GM12878 (cell line): Measurements from ENCODE around the gene MMP15. TPM values are rescaled to one million over a fixed set of nuclear protein-coding genes. Genes with fewer than 3 reads are reported as not detected.

ENCODE experiments used
- ATAC-seq: fragments of 200-7000 bp; cut with Tn5 transposase; 3 replicates; pipeline ENCODE4 v1.9.1; 2020; ENCODE audit warnings: mild to moderate bottlenecking, moderate library complexity
- BruUV-seq: library from RNA; stranded (reverse); fragments of 400-500 nt; replicated peaks from 2 replicates; lab custom pipeline; 2021; lab: Mats Ljungman, UMichigan
- CTCF ChIA-PET: fragments of 300-600 bp; sonication (Branson Sonifier 250); formaldehyde crosslinking; extraction: SDS; loops from one replicate; lab custom pipeline; 2021; ENCODE audit warnings: inconsistent platforms; lab: Yijun Ruan, JAX
- POLR2A ChIA-PET: fragments of 350-600 bp; formaldehyde crosslinking; extraction: SDS; loops from one replicate; lab custom pipeline; 2021; ENCODE audit warnings: inconsistent platforms; lab: Charles Lee
- RAD21 ChIA-PET: fragments of 300-600 bp; sonication (Branson Sonifier 250); formaldehyde crosslinking; loops from one replicate; lab custom pipeline; 2023; ENCODE audit warnings: antibody characterized with exemption; ENCODE audit not compliant: unreplicated experiment; lab: Charles Lee
- SMC1A ChIA-PET: fragments of 300-600 bp; sonication (Branson Sonifier 250); formaldehyde crosslinking; loops from one replicate; lab custom pipeline; 2023; ENCODE audit not compliant: unreplicated experiment, uncharacterized antibody; lab: Charles Lee
- DNase-seq: peaks from one replicate; pipeline ENCODE4 v3.0.0-alpha.2; 2011; ENCODE audit warnings: low read depth, low spot score
- FAIRE-seq: peaks from 3 replicates; lab custom pipeline; 2011; peaks lifted over from hg19 to GRCh38; lab: Jason Lieb, UNC
- H2AFZ ChIP-seq: 2 replicates; pipeline ENCODE4 v1.6.0; 2011; ENCODE audit warnings: low read depth, low read length, control low read depth; ENCODE audit not compliant: control insufficient read depth
- H3K27ac ChIP-seq: 2 replicates; pipeline ENCODE4 v1.5.1; 2011; ENCODE audit warnings: control low read depth; ENCODE audit not compliant: control insufficient read depth, insufficient read depth
- H3K27me3 ChIP-seq, 2 experiments: replicated peaks in 1 of 2; 2 replicates each; pipeline versions ENCODE4 v1.6.0 to v1.6.1; 2011; ENCODE audit warnings: low read length in 1 of 2; ENCODE audit not compliant: control insufficient read depth in 2 of 2, insufficient read depth in 2 of 2
- H3K36me3 ChIP-seq, 2 experiments: 2 replicates each; pipeline ENCODE4 v1.5.1; 2011; ENCODE audit warnings: low read length in 1 of 2; ENCODE audit not compliant: control insufficient read depth in 2 of 2, insufficient read depth in 2 of 2
- H3K4me1 ChIP-seq: 2 replicates; pipeline ENCODE4 v1.6.1; 2011; ENCODE audit warnings: mild to moderate bottlenecking, low read length, moderate library complexity, mixed read lengths; ENCODE audit not compliant: control insufficient read depth, insufficient read depth
- H3K4me2 ChIP-seq: 2 replicates; pipeline ENCODE4 v1.6.0; 2011; ENCODE audit warnings: control low read depth; ENCODE audit not compliant: control insufficient read depth, insufficient read depth
- H3K4me3 ChIP-seq: fragments of 200-600 bp; sonication (generic); 2 replicates; pipeline ENCODE4 v1.5.1; 2016
- H3K79me2 ChIP-seq: 2 replicates; pipeline ENCODE4 v1.6.0; 2011; ENCODE audit warnings: low read length; ENCODE audit not compliant: control insufficient read depth, insufficient read depth
- H3K9ac ChIP-seq: 2 replicates; pipeline ENCODE4 v1.8.0; 2011; ENCODE audit warnings: low read length, control low read depth, mixed read lengths; ENCODE audit not compliant: control insufficient read depth, insufficient read depth
- H3K9me3 ChIP-seq: replicated peaks from 3 replicates; pipeline ENCODE4 v1.5.1; 2011; ENCODE audit warnings: mild to moderate bottlenecking, low read length; ENCODE audit not compliant: control insufficient read depth, insufficient read depth
- H4K20me1 ChIP-seq: 2 replicates; pipeline ENCODE4 v1.6.0; 2011; ENCODE audit not compliant: control insufficient read depth, insufficient read depth
- BCL3 ChIP-seq: IDR thresholded peaks from 2 replicates; pipeline ENCODE4 v1.6.1; 2011; ENCODE audit warnings: borderline replicate concordance, low read depth, mild to moderate bottlenecking, moderate library complexity, low read length; ENCODE audit not compliant: insufficient read depth, poor library complexity, severe bottlenecking
- CBFB ChIP-seq: IDR thresholded peaks from 2 replicates; pipeline ENCODE4 v1.6.1; 2016; ENCODE audit warnings: antibody characterized with exemption, low read depth
- E2F8 ChIP-seq: fragments of 450-650 bp; IDR thresholded peaks from 2 replicates; pipeline ENCODE4 v1.6.1; 2018; ENCODE audit warnings: mild to moderate bottlenecking, low read depth, moderate library complexity; ENCODE audit not compliant: partially characterized antibody
- GATAD2B ChIP-seq: fragments of 450-650 bp; conservative IDR thresholded peaks from 2 replicates; pipeline ENCODE4 v1.6.1; 2017; ENCODE audit warnings: low read depth, mild to moderate bottlenecking, moderate library complexity
- NFIC ChIP-seq: IDR thresholded peaks from 2 replicates; pipeline ENCODE4 v1.6.1; 2012; ENCODE audit warnings: low read depth, mild to moderate bottlenecking, inconsistent platforms, low read length, moderate library complexity
- SP1 ChIP-seq: IDR thresholded peaks from one replicate; pipeline ENCODE4 v1.6.1; 2011; ENCODE audit warnings: low read depth, low read length
- SPI1 ChIP-seq: IDR thresholded peaks from 2 replicates; pipeline ENCODE4 v1.6.1; 2011; ENCODE audit warnings: low read depth, mild to moderate bottlenecking, low read length, moderate library complexity, borderline replicate concordance; ENCODE audit not compliant: insufficient read depth
- TARDBP ChIP-seq: IDR thresholded peaks from 2 replicates; pipeline ENCODE4 v1.6.1; 2016; ENCODE audit warnings: borderline replicate concordance
- TCF3 ChIP-seq: IDR thresholded peaks from 2 replicates; pipeline ENCODE4 v1.6.1; 2012; ENCODE audit warnings: low read depth, mild to moderate bottlenecking, low read length, borderline replicate concordance; ENCODE audit not compliant: insufficient read depth
- USF1 ChIP-seq: IDR thresholded peaks from 2 replicates; pipeline ENCODE4 v1.6.1; 2011; ENCODE audit warnings: borderline replicate concordance, low read depth, mild to moderate bottlenecking, moderate library complexity, mixed read lengths, low read length; ENCODE audit not compliant: insufficient read depth; ENCODE audit errors: extremely low read length
- ZNF592 ChIP-seq: fragments of 450-650 bp; IDR thresholded peaks from 2 replicates; pipeline ENCODE4 v1.6.1; 2017; ENCODE audit warnings: mild to moderate bottlenecking, moderate library complexity
- WGBS: methylation state at CpG from one replicate; pipeline ENCODE4 v1.1.6; 2016; ENCODE audit warnings: low lambda C conversion rate; ENCODE audit not compliant: insufficient replicate concordance, insufficient coverage; ENCODE audit errors: missing lambda C conversion rate; 5-methylcytosine and 5-hydroxymethylcytosine counted together
- in situ Hi-C: fragments of 300-500 bp; cut with MboI; formaldehyde crosslinking; loops from 9 replicates; pipeline ENCODE4 v1.14.3; 2018; ENCODE audit warnings: mixed read lengths
- intact Hi-C: fragments of 100-400 bp; cut with micrococcal nuclease; formaldehyde crosslinking; loops from one replicate; pipeline ENCODE4 v1.14.2; 2022; ENCODE audit not compliant: unreplicated experiment
- polyA plus RNA-seq, 11 experiments: library from polyadenylated mRNA; depleted of rRNA in 4 of 11; unstranded in 6 of 11; stranded (reverse) in 5 of 11; fragments of >200 nt; fragmentation: Nextera tagmentation in 4 of 11; fragmentation: Illumina TruSeq in 1 of 11; extraction: Ambion mirVana in 4 of 11; extraction: Trizol in 1 of 11; gene quantifications; 1 replicate in 1 of 11; 2 replicates in 10 of 11; pipeline versions ENCODE4 v1.2.1 to v1.2.3, GENCODE V29; 2011 to 2016; ENCODE audit warnings: inconsistent platforms in 2 of 11, missing spikeins in 2 of 11, low read depth in 1 of 11
- total RNA-seq, 4 experiments: library from RNA; depleted of rRNA in 3 of 4; stranded (reverse); fragments of >200 nt in 3 of 4; fragmentation: Illumina TruSeq in 1 of 4; extraction: Trizol in 1 of 4; gene quantifications; 2 replicates each; pipeline versions ENCODE4 v1.2.1 to v1.2.3, GENCODE V29; 2013 to 2021

The MMP15 gene
- total and polyA plus RNA-seq, 10 of the 15 experiments (the other 5 are each of a cell fraction or from before 2014, with no cell fraction given), result 0.08 to 0.56 (median 0.10) TPM; not detected in 7

- BruUV-seq, result no TSS peak
- ChIA-PET CTCF (interaction anchor here (0.9 to 3.0 kb wide), 9 partner anchors 9 to 465 kb away, joined by 3 to 21 read pairs (median 3); no protein-coding TSS in a partner anchor), POLR2A (no interaction called here), SMC1A (interaction anchor here (1.1 to 2.3 kb wide), 4 partner anchors 99 to 120 kb away, joined by 3 to 17 read pairs (median 7); no protein-coding TSS in a partner anchor), RAD21 (interaction anchor here (1.1 to 3.8 kb wide), 5 partner anchors 81 to 172 kb away, joined by 3 to 27 read pairs (median 4); no protein-coding TSS in a partner anchor)
- no peak overlapping the region for H3K9ac ChIP-seq
- ATAC-seq, result no peak
- H3K79me2 ChIP-seq, result no peaks in the 10 kb centered on the region
- no peak overlapping the region for H3K4me3 ChIP-seq
- no peaks in the 10 kb centered on the region for H4K20me1 ChIP-seq
- no peaks in the 10 kb centered on the region for H3K9me3 ChIP-seq
- H2AFZ ChIP-seq, result no peak overlapping the region
- DNase-seq, result no peak
- in situ Hi-C loops, result loop anchor here (5.0 kb wide), 1 partner anchor 105 kb away; the partner anchor contains the start of gene CFAP20
- 87% methylated on average over 18 of the region's 18 CpGs for WGBS
- H3K36me3 ChIP-seq, result peaks cover 0 to 2% of the 10 kb centered on the region in 2 experiments; a peak in 3 of 4 replicates
- H3K27ac ChIP-seq, result no peak overlapping the region
- FAIRE-seq, result no peak
- H3K4me2 ChIP-seq, result no peak overlapping the region
- H3K27me3 ChIP-seq, result peaks cover 11 to 12% of the 10 kb centered on the region in 2 experiments
- no peaks in the 10 kb centered on the region; the same call in 1 of the 2 replicates for H3K4me1 ChIP-seq
- intact Hi-C loops, result loop anchor here (5.0 to 10.0 kb wide), 2 partner anchors 172 to 465 kb away; partner anchors contain the start of gene CSNK2A2
- TF ChIP-seq TCF3 (no peak), BCL3 (no peak), USF1 (no peak), NFIC (no peak), TARDBP (no peak), GATAD2B (no peak), SP1 (no peak), SPI1 (no peak), E2F8 (no peak), ZNF592 (no peak), CBFB (no peak)
These were observed 2.8 kb upstream of the MMP15 start for GRCh38 chr16:58022601-58023371.
